CD4-positive, alpha-beta T cell treated with Interleukin-15 for 1 hour (primary cell): ENCODE data around the gene NMNAT3.

Experiments used
- DNase-seq: peaks from one replicate; pipeline ENCODE4 v3.0.0-alpha.2; 2020

Gene NMNAT3

DNA sequence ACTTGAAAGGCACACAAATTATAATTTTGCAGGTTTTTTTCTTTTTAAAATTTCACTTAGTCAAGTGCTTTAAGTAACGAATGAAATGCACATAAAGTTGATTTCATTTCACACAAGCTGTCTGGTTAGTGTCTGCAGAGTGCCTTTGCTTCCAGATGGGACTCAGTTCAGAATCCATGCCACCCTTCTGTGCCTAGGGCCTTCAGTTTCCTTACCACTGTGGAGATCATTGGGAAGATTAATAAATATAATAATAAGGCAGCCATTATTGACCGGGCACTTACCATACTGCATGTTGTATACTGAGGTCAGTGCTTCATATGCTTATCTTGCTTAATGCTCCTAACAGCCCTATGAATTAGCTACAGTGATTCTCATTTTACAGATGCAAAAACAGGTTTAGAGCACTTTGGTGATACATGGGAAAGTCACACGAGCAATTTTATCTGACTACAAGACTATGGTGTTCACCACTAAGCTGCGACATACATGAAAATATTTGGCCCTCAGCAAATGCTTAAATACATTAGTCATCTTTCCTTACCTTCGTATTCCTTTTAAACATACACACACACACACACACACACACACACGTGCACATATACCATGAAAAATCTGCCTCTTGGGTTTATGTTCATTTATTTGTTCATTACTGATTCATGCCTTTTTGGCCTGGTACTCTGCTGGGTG lies 3.1 kb downstream of the NMNAT3 start:
- no peak for DNase-seq

DNA sequence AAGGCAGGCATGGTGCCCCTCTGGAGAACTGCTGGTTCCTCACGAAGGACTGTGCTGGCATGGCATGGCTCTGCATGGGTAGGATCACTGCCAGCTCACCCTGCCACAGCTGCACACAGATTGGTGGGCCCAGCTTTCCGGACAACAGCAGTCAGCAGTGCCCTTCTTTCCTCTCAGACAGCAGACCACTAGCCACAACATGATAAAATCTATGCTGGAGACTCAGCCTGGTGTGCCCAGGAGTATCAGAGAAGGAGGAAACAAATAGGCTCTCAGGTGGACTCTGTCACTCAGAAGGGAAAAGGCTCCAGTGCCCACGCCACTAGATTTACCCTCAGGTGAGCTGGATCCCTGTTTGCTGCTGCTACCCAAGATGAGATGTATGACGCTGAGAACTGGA lies 4.9 kb downstream of the NMNAT3 start:
- no peak for DNase-seq

DNA sequence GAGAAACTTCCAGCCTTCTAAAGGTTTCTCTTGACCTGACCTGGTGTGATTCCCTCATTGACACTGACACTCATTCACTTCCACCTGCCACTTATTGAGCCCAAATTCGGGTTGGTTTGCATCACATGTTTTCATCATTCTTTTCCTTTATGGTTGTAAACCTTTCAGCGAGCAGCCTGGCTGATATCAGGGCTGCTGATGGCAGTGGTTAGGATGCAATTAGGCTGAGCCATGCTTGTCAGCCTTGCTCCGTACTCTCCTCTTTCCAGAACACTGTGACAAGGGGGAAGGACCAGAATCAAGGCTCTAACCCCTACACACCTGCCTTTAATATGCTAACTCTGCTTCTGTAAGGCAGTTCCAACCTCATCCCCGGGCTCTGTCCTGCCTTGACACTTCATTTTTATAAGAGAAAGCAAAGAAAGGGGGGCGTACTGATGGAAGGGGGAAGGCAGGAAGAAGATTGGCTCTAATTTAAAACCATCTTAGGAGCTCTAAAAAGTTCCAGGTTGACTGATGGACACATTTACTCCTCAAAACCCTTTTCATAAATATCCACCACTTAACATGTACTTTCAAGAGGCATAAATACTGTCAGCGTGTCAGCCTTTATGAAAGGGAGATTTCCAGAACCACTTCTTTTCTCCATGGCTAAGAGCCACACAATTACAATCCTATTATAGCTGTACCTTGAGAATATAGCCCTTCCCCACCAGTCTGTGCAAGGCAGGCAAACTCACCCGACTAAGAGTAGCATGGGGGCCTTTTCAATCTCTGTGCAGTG lies 5.7 kb downstream of the NMNAT3 start:
- DNase-seq = no peak

DNA sequence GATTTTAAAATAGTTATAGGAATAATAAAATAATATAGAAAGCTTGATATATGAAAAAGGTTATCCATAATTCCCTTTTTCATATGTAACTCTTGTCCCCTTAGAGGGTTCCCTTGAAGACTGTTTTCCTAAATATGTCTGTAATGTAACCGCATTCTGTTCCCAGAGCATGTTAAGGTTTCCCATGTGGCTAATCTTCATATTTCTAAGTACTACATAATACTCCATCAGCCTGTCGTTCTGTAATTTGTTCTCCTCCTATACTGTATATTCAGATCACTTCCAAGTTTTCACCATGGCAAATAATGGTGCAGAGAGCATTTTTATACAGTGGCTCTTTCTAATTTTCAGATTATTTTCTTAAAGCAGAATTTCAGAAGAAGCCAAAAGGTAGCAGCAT lies 6.7 kb downstream of the NMNAT3 start:
- DNase-seq = no peak

DNA sequence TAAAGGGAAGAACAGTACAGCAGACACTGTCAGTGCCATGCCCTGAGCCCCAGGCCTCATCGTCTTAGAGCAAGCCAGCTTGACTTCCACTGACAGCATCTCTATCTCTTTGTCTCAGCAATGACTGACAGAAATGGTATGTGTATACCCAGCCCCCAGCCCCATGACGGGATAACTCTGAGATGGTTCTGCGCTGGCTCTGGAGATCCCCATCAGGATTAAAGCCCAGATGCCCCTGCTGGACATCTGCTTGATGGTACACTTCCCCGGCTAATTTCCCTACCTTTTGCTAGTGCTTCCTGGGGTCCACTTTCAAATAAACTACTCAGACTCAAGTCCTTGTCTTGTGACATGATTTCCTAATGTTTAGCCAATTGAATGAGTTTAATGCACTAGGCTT lies 7.6 kb downstream of the NMNAT3 start:
- no peak for DNase-seq

DNA sequence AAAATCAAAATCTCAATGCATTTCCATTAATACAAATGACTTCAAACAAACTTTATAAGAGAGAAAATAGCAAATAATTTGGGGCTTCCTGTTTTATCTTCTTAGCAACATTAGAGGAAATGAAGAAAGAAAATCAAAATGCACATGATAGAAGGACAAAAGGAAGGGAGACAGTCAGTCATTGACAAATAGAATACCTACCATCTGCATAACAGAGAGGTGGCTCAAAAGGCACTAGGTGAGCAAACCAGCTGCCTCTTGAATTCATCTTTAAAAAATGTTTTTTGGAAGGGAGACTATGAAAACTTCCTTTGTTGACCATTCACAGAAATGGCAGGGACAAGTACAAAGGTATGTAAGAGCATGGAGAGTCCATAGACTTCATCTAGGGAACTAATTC lies 9.4 kb downstream of the NMNAT3 start:
- no peak for DNase-seq

DNA sequence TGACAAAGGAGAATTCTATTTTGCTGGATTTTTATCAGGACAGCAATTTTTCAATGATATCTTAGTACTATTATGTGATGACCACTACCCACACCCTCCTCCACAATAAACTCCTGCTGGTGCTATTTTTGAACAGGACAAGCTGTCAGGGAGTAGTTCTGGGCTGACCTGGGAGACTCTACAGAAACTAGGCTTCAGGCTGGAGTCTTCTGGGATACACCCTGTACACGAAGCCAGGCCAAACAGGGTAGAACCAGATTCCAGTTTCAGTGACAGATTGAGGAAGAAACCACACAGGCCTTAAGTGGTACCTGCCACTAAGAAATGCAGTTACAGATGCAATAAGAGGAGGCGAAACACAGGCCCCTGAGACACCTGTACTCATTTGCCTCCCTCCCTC lies 12.8 kb downstream of the NMNAT3 start:
- DNase-seq = no peak

DNA sequence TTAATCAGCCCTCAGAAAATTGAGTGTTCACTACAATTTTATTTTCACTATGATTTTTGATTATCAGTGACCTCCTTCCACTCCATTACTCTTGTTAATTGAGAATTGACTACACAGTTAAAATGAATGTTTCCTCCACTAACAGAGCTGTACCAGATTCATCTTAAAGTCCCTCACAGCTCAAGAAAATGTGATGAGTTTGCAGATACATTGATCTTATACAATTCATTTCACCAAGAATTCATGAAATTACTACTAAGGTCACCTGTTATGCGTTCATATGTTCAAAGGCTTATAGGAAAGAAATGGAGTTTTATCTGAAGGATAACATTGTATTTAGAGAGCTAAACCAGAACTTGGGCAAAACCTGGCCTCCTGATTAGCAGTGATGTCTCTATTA lies 17.5 kb downstream of the NMNAT3 start:
- DNase-seq = no peak

DNA sequence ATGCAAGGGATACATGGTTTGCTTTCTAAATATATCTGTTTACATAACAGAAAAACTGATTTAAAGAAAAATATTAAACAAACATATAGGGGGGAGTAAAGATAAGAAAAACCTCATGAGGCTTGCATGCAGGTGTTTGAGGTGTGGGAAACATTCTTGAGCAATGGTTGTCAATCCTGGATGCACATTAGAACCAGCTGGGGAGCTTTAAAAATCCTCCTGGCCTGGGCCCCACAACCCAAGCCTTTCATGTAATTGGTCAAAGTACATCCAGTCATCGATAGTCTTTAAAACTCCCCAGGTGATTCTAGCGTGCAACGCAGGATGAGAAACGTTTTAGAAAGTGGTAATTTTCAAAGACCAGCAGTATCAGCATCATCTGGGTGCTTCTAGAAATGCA lies 18.3 kb downstream of the NMNAT3 start:
- no peak for DNase-seq

DNA sequence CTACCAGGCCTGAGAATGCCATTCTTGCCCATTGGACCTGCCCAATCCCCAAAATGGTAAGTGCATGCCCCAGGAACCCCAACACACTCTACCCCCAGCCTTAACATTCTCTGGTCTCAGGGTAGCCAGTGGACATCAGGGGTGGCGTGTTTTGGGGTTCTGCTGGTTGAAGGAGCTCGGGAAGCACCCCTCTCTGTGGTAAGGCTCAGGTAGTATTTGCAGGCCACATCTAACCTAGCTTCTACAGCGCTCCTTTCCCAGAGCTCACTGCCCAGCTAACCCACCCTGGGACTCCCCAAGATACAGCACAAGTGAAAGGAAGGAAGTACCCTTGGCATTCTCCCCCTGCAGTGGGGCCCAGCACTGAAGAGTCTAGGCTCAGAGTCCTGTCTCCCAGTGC lies 19.8 kb downstream of the NMNAT3 start:
- no peak for DNase-seq

DNA sequence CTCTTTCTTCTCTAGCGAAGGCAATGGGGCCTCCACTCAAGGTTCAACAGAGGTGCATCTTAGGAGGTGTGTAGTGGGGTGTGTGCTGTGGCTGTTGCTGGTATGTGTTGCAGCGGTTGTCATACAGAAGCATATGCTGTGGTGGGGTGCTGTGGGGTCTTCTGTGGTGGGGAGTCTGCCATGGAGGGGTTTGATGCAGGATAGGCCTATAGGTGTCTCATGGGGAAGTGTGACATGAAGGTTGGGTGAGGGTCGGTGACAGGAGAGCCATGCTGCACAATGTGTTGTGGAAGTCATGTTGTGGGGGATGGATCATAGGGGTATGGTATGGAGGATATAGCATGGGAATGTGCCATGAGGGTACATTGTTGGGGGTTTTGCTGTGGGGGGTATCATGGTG lies 20.3 kb downstream of the NMNAT3 start:
- DNase-seq = no peak

DNA sequence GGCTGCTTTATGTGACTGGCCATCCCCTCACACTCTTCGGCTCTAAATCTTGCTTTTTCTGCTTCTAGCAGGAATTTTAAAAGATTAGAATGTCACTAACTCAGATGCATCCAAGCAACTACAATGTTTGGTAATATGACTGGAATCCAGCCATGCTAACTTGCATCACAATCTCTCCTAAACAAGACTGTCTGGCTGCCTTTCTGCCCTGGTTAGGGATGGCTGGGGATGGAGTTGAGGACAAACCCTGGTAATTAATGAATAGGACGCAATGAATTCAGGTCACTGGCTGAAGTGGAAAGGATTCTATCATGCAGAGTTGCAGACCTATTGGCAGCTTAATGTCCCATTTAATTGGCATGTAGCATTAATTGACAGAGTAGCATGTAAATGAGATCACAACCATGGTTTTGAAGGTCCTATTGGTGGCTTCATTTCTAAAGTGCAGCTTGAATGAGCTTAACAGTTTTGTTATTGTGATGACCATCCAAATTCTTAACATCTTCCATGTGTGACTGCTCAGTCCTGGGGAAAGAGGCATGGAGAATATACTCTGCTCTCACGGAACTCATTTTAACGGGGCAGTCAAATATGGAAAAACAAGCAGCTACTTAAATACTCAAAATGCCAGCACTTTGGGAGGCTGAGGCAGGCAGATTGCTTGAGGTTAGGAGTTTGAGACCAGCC lies 21.7 kb downstream of the NMNAT3 start:
- no peak for DNase-seq

DNA sequence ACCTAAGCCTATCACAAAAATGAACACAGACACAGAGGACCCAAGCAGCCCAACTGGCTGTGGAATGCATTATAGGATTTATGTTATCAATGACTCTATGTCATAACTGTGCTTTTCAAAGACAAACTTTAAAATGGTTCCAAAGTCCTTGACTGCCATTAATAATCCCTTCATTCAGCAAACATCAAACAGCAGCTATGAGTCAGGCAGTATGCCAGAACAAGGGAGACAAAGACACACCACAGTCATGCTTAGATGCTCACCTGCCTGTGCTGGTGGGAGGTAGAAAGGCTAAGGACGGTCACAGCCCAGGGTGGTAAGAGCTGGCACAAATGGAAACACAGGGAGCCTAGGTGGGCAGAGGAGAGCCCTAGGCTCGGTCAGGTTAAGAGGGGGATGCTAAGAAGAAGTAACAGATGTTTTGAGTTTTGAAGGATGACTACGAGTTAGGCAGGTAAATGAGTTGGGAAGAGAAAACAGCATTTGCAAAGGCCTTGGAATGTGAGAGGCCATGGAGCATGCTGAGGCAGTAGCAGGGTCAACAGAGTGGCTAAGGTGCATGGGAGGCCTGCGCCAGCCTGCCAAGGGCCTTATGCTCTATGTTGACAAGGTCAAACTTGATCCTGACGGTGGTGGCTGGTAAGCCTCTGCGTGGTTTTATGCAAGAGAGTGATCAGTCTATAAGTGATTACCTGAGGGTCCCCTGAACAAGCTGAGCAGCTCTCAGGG lies 23.0 kb downstream of the NMNAT3 start:
- DNase-seq = no peak

DNA sequence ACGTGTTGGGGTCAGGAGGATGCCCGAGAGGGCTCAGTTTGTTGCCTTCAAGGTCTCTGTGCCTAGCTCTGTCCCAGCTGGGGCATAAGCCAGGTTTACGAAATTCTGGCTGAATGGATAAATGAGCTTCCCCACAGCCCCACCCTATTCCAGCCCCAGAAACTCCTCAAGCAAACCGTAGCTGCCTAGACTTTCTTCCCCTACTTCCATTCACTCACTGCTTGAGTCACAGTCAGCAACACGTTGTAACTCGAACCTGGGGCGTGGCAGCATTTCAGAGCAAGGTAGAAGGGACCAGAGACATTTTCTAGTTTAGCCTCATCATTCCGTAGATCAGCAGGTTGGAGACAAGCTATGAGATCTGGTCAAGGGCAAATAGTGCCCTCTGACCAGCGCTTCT lies 24.2 kb downstream of the NMNAT3 start:
- DNase-seq = no peak

DNA sequence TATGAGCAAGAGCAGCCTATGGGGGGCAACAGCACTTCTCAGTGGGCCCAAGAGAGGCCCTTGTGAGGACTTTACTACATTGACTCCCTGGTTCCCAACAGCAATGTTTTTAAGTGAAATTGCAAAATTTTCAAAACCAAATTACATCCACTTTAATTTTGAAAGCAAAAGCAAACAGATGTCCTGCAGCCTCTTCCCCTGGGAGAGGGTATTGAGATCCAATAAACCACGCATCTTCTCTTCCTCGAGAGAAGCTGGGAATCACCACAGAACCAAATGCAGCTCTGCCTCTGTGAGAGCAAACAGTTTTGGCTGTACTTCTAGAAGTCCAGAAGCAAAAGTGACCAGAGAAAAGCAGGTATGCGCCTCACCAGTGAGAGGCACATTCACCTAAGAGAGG lies 25.2 kb downstream of the NMNAT3 start:
- no peak for DNase-seq

DNA sequence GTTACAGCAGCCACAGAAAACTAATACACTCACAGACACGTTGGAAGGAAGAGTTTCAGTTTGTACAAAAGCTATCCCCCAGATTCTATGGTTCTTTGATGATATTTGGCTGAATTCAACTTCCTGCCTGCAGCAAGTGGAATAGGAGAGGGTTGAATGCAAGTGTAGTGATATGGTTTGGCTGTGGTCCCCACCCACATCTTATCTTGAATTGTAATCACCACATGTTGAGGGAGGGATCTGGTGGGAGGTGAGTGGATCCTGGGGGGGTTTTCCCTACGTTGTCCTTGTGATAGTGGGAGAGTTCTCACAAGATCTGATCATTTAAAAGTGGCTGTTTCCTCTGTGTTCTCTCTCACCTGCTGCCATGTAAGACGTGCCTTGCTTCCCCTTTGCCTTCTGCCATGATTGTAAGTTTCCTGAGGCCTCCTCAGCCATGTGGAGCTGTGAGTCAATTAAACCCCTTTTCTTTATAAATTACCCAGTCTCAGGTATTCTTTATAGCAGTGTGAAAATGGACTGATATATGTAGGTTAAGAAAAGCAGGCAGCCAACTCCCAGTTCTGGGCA lies 29.8 kb downstream of the NMNAT3 start:
- DNase-seq = no peak

DNA sequence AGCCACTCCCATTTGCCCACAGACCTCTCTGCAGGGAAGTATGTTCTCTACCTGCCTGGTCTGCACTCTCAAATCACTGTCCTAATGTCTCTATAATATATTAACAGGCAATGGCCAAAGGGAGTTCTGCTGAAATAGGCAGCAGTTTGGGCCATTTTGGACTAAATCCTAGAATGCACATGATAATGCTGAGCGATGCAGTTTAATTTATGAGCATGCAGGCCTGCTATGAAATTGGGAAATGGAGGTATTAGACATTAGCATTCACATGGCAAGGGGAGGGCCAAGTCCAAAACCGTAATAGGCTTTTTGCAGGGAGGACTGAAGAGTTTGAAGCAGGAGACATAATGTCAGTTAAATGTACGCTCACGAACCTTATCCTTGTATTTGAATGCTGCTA lies 31.3 kb downstream of the NMNAT3 start:
- DNase-seq = no peak

DNA sequence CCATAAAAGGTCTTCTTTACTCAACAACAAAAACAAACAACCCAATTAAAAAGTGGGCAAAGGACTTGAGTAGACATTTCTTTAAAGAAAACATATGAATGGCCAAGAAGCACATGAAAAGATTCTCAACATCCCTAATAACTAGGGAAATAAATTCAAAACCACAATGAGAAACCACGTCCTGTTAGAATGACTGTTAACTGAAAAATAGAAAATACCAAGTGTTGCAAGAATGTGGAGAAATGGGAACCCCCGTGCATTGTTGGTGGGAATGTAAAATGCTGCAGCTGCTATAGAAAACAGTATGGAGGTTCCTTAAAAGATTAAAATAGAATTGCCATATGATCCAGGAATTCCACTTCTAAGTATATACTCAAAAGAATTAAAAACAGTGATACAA lies 34.8 kb downstream of the NMNAT3 start:
- DNase-seq = no peak

DNA sequence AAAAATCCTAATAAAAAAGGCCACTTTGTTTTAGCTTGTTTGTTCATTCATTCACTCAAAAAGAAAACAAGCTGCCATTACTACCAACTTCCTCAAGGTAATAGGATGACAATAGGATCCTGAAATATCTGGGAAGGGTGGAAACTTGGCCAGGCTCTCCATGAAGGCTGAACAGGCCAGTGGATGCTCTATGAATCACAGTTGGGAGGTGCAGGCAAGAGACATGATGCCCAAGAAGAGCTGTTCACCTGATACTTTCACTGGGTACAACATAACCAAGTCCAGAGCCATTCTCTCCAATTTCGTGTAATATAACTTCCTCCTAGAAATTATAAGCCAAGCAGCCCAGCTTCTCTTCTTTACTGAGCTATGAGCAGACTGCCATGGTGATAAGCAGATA lies 37.3 kb downstream of the NMNAT3 start:
- no peak for DNase-seq

DNA sequence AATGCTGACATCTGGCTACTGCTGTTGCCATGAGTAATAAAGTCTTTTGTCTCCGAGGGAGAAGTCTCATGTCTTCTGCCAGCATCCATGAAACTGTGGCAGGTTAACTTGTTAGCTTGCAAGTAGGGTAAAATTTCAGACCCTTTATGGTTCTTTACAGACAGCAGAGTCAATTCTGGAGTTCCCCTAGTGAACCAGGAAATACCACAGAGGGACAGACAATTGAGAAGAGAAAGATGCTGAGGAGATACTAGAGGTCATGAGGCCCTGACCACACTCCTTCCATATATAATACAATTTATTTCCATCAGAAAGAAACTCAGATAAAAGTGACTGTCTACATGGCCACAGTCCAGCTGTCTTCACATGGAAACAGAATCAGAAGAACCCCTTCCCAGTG lies 38.1 kb downstream of the NMNAT3 start:
- DNase-seq = no peak

DNA sequence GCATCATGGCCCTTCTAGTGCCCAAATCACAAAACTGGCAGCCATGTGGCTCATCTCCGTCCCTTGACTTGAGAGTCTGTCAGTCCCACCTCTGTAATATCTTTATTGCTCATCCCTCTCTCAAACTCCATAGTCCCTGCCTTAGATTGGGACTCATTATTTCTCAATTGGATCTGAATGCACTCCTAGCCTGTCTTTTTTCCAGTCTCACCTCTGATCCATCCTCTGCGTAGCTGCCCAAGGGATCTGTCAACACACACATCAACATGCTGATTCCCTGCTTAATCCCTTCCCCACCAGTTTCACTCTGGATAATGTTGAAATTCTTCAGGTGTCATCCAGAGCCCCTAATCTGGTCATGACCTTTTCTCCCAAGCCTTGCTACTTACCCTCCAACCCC lies 39.3 kb downstream of the NMNAT3 start:
- DNase-seq = no peak

DNA sequence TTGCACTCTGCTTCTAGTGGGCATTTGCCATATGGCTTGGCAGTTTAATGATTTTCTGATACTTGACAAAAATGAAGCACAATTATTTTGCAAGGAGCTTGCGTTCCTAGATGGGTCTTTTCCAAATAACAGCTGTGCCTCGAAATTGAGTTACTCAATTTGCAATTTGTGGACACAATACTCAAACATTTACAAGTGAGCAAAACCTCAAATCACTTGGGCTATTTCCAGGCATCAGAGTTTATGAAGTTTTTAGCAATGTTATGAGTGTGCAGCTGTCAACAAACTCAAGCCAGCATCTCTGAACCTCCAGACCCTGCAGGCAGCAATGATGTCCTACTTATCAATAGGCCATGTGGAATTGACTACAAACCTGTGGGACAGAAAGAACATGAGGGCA lies 41.3 kb downstream of the NMNAT3 start:
- DNase-seq = no peak

DNA sequence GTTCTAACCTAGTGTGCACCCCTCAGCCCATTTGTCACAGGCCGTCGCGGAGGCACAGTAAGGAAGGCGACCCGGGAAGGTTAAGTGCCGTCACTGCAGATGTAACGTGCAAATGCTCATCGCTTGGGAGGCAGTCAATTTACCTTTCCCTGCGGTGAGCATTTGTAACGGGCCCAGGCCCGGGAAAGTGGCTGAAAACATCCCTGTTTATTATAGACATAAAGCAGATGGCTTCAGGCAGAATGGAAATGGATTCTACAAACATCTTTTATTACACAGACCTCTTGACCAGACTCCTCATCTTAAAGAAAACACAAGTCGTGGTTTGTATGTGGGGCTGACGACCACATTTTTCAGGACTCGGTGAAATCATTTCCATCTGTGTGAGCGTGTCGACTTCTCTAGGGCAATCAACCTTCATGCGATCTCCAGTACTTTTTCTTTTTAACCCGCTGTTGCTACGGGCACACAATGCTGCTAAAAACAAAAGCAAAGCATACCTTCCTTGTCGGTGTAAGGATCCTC lies 43.6 kb downstream of the NMNAT3 start:
- no peak for DNase-seq
